GM12878 (cell line): ENCODE measurements around the gene METTL15. TPM values are rescaled to one million over a fixed set of nuclear protein-coding genes. Genes with fewer than 3 reads are reported as not detected.
A peak's percentile ranks its signal among the peaks of the same experiment; 100 is the strongest.

Experiments used
- BHLHE40 ChIP-seq, 2 experiments: fragments of 450-650 bp in 1 of 2; IDR thresholded peaks; 2 replicates each; pipeline ENCODE4 v1.6.1; 2011 to 2017; ENCODE audit warnings: low read depth in 2 of 2, borderline replicate concordance in 1 of 2, improper control_type of control experiment in 1 of 2, low read length in 1 of 2, mild to moderate bottlenecking in 1 of 2
- CREM ChIP-seq: IDR thresholded peaks from 2 replicates; pipeline ENCODE4 v1.6.1; 2014; ENCODE audit warnings: antibody characterized with exemption, low read depth
- EP300 ChIP-seq, 2 experiments: fragments of 150-350 bp in 1 of 2; IDR thresholded peaks; 2 replicates each; pipeline ENCODE4 v1.6.1; 2011 to 2012; ENCODE audit warnings: low read depth in 2 of 2, low read length in 2 of 2, borderline replicate concordance in 1 of 2, improper control_type of control experiment in 1 of 2, inconsistent platforms in 1 of 2; ENCODE audit not compliant: control insufficient read depth in 1 of 2
- EZH2 ChIP-seq: IDR thresholded peaks from 2 replicates; pipeline ENCODE4 v1.6.1; 2012; ENCODE audit warnings: low read depth, mild to moderate bottlenecking, control low read depth, inconsistent platforms, low read length, borderline replicate concordance; ENCODE audit not compliant: control insufficient read depth
- FOXM1 ChIP-seq: IDR thresholded peaks from 2 replicates; pipeline ENCODE4 v1.6.1; 2012; ENCODE audit warnings: low read depth, mild to moderate bottlenecking, inconsistent platforms, low read length, moderate library complexity
- HCFC1 ChIP-seq: fragments of 150-350 bp; IDR thresholded peaks from 2 replicates; pipeline ENCODE4 v1.6.1; 2014; ENCODE audit warnings: low read length
- HDGF ChIP-seq: fragments of 450-650 bp; IDR thresholded peaks from 2 replicates; pipeline ENCODE4 v1.6.1; 2016; ENCODE audit warnings: antibody characterized with exemption
- JUNB ChIP-seq: IDR thresholded peaks from 2 replicates; pipeline ENCODE4 v1.6.1; 2016; ENCODE audit warnings: antibody characterized with exemption, mild to moderate bottlenecking
- MXI1 ChIP-seq: fragments of 150-350 bp; IDR thresholded peaks from 2 replicates; pipeline ENCODE4 v1.6.1; 2011; ENCODE audit warnings: low read depth, mild to moderate bottlenecking, inconsistent platforms, low read length, improper control_type of control experiment
- NFXL1 ChIP-seq: fragments of 450-650 bp; IDR thresholded peaks from 2 replicates; pipeline ENCODE4 v1.6.1; 2017; ENCODE audit warnings: antibody characterized with exemption, mild to moderate bottlenecking, borderline replicate concordance
- NR2C1 ChIP-seq: fragments of 450-650 bp; IDR thresholded peaks from 2 replicates; pipeline ENCODE4 v1.6.1; 2017; ENCODE audit warnings: antibody characterized with exemption, mild to moderate bottlenecking, moderate library complexity
- RBBP5 ChIP-seq: fragments of 200-600 bp; sonication (generic); conservative IDR thresholded peaks from 2 replicates; pipeline ENCODE4 v1.6.1; 2016
- RFX5 ChIP-seq: IDR thresholded peaks from 2 replicates; pipeline ENCODE4 v1.6.1; 2011; ENCODE audit warnings: low read depth, low read length, improper control_type of control experiment
- SP1 ChIP-seq: IDR thresholded peaks from one replicate; pipeline ENCODE4 v1.6.1; 2011; ENCODE audit warnings: low read depth, low read length
- SUPT20H ChIP-seq: IDR thresholded peaks from 2 replicates; pipeline ENCODE4 v1.6.1; 2011; ENCODE audit warnings: low read depth, mild to moderate bottlenecking, low read length, moderate library complexity, borderline replicate concordance; ENCODE audit not compliant: control insufficient read depth
- SUZ12 ChIP-seq: fragments of 200-600 bp; sonication (generic); IDR thresholded peaks from one replicate; pipeline ENCODE4 v1.6.1; 2018; ENCODE audit warnings: antibody characterized with exemption, mild to moderate bottlenecking; ENCODE audit not compliant: unreplicated experiment
- TBL1XR1 ChIP-seq: IDR thresholded peaks from 2 replicates; pipeline ENCODE4 v1.6.1; 2012; ENCODE audit warnings: low read depth, low read length, improper control_type of control experiment
- ZNF207 ChIP-seq: fragments of 450-650 bp; IDR thresholded peaks from 2 replicates; pipeline ENCODE4 v1.6.1; 2014; ENCODE audit warnings: antibody characterized with exemption, mild to moderate bottlenecking, borderline replicate concordance
- ZNF622 ChIP-seq: fragments of 450-650 bp; IDR thresholded peaks from 2 replicates; pipeline ENCODE4 v1.6.1; 2017; ENCODE audit warnings: mild to moderate bottlenecking, inconsistent platforms
- ZSCAN29 ChIP-seq: fragments of 450-650 bp; IDR thresholded peaks from 2 replicates; pipeline ENCODE4 v1.6.1; 2017; ENCODE audit warnings: mild to moderate bottlenecking, moderate library complexity
- polyA plus RNA-seq, 11 experiments: library from polyadenylated mRNA; depleted of rRNA in 4 of 11; unstranded in 6 of 11; stranded (reverse) in 5 of 11; fragments of >200 nt; fragmentation: Nextera tagmentation in 4 of 11; fragmentation: Illumina TruSeq in 1 of 11; extraction: Ambion mirVana in 4 of 11; extraction: Trizol in 1 of 11; gene quantifications; 1 replicate in 1 of 11; 2 replicates in 10 of 11; pipeline versions ENCODE4 v1.2.1 to v1.2.3, GENCODE V29; 2011 to 2016; ENCODE audit warnings: inconsistent platforms in 2 of 11, missing spikeins in 2 of 11, low read depth in 1 of 11
- total RNA-seq, 4 experiments: library from RNA; depleted of rRNA in 3 of 4; stranded (reverse); fragments of >200 nt in 3 of 4; fragmentation: Illumina TruSeq in 1 of 4; extraction: Trizol in 1 of 4; gene quantifications; 2 replicates each; pipeline versions ENCODE4 v1.2.1 to v1.2.3, GENCODE V29; 2013 to 2021
- TF ChIP-seq, protein P1 (sequence below): fragments of 450-650 bp; IDR thresholded peaks from 2 replicates; pipeline ENCODE4 v1.6.1; 2016; ENCODE audit warnings: mild to moderate bottlenecking
- TF ChIP-seq, protein P2 (sequence below): IDR thresholded peaks from 2 replicates; pipeline ENCODE4 v1.6.1; 2011; ENCODE audit warnings: borderline replicate concordance, low read depth, mild to moderate bottlenecking, moderate library complexity, mixed read lengths, low read length; ENCODE audit not compliant: insufficient read depth; ENCODE audit errors: extremely low read length
- TF ChIP-seq, protein P3 (sequence below): fragments of 450-650 bp; IDR thresholded peaks from 2 replicates; pipeline ENCODE4 v1.6.1; 2017; ENCODE audit warnings: borderline replicate concordance
- TF ChIP-seq, protein P4 (sequence below): fragments of 450-650 bp; IDR thresholded peaks from 2 replicates; pipeline ENCODE4 v1.6.1; 2014; ENCODE audit warnings: mild to moderate bottlenecking

The METTL15 gene
- total and polyA plus RNA-seq, 10 of the 15 experiments (the other 5 are each of a cell fraction or from before 2014, with no cell fraction given) = 7.9 to 16.9 (median 14.4) TPM

DNA sequence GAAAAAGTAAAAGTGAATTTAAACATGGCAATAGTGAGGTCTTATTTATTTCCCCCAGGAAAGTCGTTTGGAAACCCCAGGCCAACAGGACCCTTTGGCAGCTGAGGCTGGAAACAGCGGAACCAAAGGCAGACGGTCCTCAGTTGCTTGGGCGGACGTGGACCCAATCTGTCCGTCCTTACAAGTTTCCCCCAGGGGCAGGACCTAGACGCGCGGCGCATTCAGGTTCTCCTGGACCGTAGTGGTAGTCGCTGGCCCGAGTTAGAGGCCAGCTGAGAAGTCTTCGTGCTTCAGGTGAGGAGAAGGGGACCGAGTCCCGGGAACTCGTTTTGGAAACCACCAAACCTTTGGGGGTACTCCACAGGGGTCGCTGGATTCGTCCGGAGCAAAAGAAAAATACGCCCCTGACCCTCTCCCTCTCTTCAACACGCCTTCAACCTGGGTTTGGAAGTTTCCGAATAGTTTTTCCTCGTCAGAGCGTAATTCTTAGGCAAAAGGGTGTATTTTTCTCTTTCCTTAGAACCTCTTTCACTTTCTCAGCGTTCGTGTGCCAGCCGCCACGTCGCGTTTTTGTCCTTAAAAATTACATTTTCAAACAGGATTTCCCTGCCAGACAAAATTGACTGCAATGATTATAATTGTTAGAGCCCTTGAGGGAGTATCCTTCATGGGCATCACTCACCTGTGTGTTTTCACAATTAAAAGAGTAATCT is 2.1 kb downstream of the METTL15 start (continued):
- TF ChIP-seq HDGF (no peak), ZNF622 (no peak), SUZ12 (no peak), TBL1XR1 (peak; percentile 88), CREM (peak; percentile 81), ZSCAN29 (peak; percentile 67; the same call in 1 of the 2 replicates), FOXM1 (peak; percentile 41; the same call in 1 of the 2 replicates), SP1 (peak; percentile 75), JUNB (no peak), NFXL1 (no peak; the same call in 1 of the 2 replicates), SUPT20H (no peak), RBBP5 (peak; percentile 93; the same call in 1 of the 2 replicates), NR2C1 (peak; percentile 57; the same call in 1 of the 2 replicates), MXI1 (peak; percentile 94), EP300 (IDR thresholded peaks at IDR 0.05; ENCODE audit: borderline replicate concordance in 1 of 2, control insufficient read depth in 1 of 2, low read depth in 2 of 2, low read length in 2 of 2) (0 out of 4 replicates have a peak, but pooled peaks of 1 of the 2 experiments have one; percentile 16), HCFC1 (peak; percentile 87), RFX5 (no peak; the same call in 1 of the 2 replicates), ZNF207 (no peak; the same call in 1 of the 2 replicates), EZH2 (no peak), BHLHE40 (IDR thresholded peaks at IDR 0.05; ENCODE audit: borderline replicate concordance in 1 of 2, low read depth in 2 of 2, low read length in 1 of 2) (peak; percentile 23 to 47; a peak in 1 of 4 replicates)
- TF ChIP-seq, protein P1, sequence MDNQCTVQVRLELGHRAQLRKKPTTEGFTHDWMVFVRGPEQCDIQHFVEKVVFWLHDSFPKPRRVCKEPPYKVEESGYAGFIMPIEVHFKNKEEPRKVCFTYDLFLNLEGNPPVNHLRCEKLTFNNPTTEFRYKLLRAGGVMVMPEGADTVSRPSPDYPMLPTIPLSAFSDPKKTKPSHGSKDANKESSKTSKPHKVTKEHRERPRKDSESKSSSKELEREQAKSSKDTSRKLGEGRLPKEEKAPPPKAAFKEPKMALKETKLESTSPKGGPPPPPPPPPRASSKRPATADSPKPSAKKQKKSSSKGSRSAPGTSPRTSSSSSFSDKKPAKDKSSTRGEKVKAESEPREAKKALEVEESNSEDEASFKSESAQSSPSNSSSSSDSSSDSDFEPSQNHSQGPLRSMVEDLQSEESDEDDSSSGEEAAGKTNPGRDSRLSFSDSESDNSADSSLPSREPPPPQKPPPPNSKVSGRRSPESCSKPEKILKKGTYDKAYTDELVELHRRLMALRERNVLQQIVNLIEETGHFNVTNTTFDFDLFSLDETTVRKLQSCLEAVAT = peak; percentile 74
- TF ChIP-seq, protein P2, sequence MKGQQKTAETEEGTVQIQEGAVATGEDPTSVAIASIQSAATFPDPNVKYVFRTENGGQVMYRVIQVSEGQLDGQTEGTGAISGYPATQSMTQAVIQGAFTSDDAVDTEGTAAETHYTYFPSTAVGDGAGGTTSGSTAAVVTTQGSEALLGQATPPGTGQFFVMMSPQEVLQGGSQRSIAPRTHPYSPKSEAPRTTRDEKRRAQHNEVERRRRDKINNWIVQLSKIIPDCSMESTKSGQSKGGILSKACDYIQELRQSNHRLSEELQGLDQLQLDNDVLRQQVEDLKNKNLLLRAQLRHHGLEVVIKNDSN = no peak
- TF ChIP-seq, protein P3, sequence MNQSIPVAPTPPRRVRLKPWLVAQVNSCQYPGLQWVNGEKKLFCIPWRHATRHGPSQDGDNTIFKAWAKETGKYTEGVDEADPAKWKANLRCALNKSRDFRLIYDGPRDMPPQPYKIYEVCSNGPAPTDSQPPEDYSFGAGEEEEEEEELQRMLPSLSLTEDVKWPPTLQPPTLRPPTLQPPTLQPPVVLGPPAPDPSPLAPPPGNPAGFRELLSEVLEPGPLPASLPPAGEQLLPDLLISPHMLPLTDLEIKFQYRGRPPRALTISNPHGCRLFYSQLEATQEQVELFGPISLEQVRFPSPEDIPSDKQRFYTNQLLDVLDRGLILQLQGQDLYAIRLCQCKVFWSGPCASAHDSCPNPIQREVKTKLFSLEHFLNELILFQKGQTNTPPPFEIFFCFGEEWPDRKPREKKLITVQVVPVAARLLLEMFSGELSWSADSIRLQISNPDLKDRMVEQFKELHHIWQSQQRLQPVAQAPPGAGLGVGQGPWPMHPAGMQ = no peak; the same call in 1 of the 2 replicates
- TF ChIP-seq, protein P4, sequence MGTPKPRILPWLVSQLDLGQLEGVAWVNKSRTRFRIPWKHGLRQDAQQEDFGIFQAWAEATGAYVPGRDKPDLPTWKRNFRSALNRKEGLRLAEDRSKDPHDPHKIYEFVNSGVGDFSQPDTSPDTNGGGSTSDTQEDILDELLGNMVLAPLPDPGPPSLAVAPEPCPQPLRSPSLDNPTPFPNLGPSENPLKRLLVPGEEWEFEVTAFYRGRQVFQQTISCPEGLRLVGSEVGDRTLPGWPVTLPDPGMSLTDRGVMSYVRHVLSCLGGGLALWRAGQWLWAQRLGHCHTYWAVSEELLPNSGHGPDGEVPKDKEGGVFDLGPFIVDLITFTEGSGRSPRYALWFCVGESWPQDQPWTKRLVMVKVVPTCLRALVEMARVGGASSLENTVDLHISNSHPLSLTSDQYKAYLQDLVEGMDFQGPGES = no peak
